ENCODE measurements around the gene PHETA1.

- TF ChIP-seq CTCF (conservative IDR thresholded peaks at IDR 0.05 in 1 of 2, IDR thresholded peaks at IDR 0.05 in 1 of 2; ENCODE audit: extremely low read depth in 1 of 2, insufficient read depth in 1 of 2, low read depth in 1 of 2, low read length in 2 of 2) (no peak), EZH2 (IDR thresholded peaks at IDR 0.05; ENCODE audit: borderline replicate concordance, low read length) (no peak)
These were observed 31.5 kb downstream of the PHETA1 start for GRCh38 chr12:111337371-111337770.
